Measurements from ENCODE around the gene SLC4A1AP.
"Not testable (repeated sequence)": the region's sequence is repeated elsewhere in the genome, so short reads cannot be mapped to it uniquely, and the experiment has no call there.

Gene SLC4A1AP, protein sequence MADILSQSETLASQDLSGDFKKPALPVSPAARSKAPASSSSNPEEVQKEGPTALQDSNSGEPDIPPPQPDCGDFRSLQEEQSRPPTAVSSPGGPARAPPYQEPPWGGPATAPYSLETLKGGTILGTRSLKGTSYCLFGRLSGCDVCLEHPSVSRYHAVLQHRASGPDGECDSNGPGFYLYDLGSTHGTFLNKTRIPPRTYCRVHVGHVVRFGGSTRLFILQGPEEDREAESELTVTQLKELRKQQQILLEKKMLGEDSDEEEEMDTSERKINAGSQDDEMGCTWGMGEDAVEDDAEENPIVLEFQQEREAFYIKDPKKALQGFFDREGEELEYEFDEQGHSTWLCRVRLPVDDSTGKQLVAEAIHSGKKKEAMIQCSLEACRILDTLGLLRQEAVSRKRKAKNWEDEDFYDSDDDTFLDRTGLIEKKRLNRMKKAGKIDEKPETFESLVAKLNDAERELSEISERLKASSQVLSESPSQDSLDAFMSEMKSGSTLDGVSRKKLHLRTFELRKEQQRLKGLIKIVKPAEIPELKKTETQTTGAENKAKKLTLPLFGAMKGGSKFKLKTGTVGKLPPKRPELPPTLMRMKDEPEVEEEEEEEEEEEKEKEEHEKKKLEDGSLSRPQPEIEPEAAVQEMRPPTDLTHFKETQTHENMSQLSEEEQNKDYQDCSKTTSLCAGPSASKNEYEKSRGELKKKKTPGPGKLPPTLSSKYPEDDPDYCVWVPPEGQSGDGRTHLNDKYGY

DNA sequence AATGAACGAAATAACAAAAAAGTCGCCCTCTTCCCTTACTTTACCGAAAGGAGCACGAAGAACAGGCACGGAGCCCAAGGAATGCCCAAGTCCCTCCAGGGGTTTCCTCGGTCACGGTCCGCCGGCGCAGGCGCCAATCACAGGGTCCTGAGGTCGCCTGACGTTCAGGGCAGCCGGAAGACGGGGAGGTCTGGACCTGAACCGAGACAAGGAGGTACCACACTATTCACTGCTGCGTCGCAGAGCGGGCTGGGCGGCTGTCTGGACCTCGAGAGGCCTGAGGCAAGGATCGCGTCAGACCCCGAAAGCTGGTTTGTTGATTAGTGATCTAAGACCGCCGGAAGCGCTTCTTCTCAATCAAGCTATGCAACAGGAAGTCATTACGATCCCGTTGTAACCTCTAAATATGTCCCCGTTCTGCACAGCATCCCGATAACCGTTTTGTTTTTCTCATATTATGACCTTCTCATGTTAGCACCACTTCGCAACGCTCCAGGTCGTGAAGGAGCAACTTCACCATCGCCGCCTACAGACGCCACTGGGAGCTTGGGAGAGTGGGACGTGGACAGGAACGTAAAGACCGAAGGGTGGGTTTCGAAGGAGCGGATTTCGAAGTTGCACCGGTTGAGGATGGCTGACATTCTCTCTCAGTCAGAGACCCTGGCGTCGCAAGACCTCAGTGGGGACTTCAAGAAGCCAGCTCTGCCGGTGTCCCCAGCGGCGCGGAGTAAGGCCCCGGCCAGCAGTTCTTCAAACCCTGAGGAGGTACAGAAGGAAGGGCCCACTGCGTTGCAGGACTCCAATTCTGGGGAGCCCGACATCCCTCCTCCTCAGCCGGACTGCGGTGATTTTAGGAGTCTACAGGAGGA is at the start of gene SLC4A1AP, which contains the start of gene SUPT7L:
Gene SLC4A1AP, plus strand, starts transcription at position 605 of the 869 bp plus-strand sequence. Its CDS starts 26 bp downstream, at position 631.
Gene SUPT7L, minus strand, starts transcription at position 330 of the 869 bp plus-strand sequence. CDS start 1,422 bp downstream, outside the sequence.
- TF ChIP-seq, protein P1, sequence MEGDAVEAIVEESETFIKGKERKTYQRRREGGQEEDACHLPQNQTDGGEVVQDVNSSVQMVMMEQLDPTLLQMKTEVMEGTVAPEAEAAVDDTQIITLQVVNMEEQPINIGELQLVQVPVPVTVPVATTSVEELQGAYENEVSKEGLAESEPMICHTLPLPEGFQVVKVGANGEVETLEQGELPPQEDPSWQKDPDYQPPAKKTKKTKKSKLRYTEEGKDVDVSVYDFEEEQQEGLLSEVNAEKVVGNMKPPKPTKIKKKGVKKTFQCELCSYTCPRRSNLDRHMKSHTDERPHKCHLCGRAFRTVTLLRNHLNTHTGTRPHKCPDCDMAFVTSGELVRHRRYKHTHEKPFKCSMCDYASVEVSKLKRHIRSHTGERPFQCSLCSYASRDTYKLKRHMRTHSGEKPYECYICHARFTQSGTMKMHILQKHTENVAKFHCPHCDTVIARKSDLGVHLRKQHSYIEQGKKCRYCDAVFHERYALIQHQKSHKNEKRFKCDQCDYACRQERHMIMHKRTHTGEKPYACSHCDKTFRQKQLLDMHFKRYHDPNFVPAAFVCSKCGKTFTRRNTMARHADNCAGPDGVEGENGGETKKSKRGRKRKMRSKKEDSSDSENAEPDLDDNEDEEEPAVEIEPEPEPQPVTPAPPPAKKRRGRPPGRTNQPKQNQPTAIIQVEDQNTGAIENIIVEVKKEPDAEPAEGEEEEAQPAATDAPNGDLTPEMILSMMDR (IDR thresholded peaks at IDR 0.05; ENCODE audit: borderline replicate concordance, insufficient read depth, low read depth, low read length), result no peak
- H3K4me3 ChIP-seq (ENCODE audit: low read depth, low read length), result peak within 1 kb of the TSS; percentile 56

DNA sequence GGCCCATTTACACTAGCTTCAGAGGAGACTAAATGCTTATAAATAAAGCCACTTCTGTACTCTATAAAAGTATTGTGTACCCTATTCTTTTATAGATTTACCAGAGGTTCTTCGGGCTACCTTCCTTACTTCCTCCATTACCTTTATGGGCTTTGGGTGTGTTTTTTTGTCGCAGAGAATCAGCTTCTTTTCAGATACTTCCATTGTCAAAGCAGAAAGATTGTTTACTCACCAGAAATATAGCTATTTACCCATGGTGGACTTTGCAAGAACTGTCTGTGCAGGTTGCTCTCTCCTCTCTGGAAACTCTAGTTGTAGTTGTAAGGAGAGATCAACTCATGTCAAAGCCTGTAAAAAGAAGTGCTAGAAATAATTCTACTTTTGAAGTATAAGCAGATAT is 49.7 kb upstream of the SLC4A1AP start:
- no peak overlapping the region for H3K4me3 ChIP-seq (ENCODE audit: low read depth, low read length)
- TF ChIP-seq, protein P1 (IDR thresholded peaks at IDR 0.05; ENCODE audit: borderline replicate concordance, insufficient read depth, low read depth, low read length), result no peak

DNA sequence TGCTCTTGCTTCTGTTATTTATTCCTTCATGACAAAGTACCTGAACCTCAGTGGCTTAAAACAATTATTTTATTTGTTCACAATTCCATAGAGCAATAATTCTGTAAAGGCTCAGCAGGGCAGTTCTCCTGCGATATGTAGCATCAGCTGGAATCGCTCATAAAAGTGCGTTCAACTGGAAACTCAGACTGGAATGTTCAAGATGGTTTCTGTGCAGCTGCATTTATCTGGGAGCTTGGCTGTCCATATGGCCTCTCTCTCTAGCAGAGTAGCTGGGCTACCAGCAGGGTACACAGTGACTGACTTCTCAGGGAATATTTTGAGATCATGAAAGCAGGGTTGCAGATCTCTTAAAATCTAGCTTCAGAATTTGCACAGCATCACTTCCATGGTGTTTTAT is 48.4 kb upstream of the SLC4A1AP start:
- TF ChIP-seq, protein P1 (IDR thresholded peaks at IDR 0.05; ENCODE audit: borderline replicate concordance, insufficient read depth, low read depth, low read length), result no peak
- H3K4me3 ChIP-seq (ENCODE audit: low read depth, low read length), result no peak overlapping the region

DNA sequence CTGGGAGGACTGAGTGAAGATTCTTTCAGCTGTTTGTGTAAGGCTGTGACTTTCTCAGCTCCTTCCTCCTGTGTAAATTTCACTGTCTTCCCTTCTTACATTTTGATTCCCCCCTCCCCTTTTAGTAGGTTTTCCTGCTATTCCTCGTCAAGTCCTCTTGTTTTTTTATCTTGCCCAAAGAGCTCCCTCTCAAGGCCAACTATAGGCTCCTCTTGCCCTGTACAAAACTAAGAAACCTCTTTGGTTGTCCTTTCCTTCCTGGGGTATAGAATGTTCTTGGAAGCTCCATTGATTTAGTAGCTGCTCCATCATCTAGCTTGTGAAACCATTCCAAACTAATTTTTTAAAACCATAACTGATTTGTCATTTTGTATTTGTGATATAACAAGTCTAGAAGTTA is 42.2 kb upstream of the SLC4A1AP start:
- H3K4me3 ChIP-seq (ENCODE audit: low read depth, low read length), result no peak overlapping the region
- TF ChIP-seq, protein P1 (IDR thresholded peaks at IDR 0.05; ENCODE audit: borderline replicate concordance, insufficient read depth, low read depth, low read length), result no peak

DNA sequence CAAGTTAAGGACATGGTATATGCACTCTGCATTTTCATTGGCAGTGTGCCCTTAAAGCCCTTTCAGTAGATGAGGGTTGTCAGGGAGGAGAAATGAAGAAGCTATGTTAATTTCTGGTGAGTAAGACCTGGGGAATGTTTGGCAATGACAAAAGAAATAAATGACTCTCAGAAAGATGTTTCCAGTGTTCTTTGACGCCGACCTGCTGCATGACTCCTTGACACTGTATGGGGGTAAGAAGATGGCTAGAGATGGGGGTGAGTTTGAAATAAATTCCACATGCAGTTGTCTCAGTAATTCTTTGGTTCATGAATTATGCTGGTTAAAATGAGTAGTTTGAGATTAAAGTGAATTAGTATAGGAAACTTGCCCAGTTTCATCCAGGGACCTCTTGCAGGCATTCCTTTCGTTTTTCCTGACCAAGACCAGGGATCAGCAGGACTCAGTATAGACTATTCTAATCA is 40.7 kb upstream of the SLC4A1AP start:
- no peak overlapping the region for H3K4me3 ChIP-seq (ENCODE audit: low read depth, low read length)
- TF ChIP-seq, protein P1 (IDR thresholded peaks at IDR 0.05; ENCODE audit: borderline replicate concordance, insufficient read depth, low read depth, low read length), result no peak

DNA sequence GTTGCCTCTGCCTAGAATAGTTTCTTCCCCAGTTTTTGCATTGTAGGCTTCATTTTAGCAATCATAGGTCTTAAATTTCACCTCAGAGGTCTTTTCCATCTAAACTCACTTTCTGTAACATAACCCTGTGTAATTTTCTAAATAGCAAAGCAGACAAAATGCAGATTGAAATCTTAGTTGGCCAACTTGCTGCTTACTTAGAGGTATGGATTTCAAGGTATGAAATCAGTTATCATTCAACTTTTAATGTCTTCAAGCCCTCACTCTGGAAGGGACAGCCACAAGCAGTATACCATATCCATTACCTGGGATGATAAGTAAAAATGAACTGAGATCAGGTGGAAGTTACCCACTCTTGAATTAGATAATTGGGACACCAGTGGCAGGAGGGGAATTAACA is 38.7 kb upstream of the SLC4A1AP start:
- TF ChIP-seq, protein P1 (IDR thresholded peaks at IDR 0.05; ENCODE audit: borderline replicate concordance, insufficient read depth, low read depth, low read length), result no peak
- H3K4me3 ChIP-seq (ENCODE audit: low read depth, low read length), result no peak overlapping the region

DNA sequence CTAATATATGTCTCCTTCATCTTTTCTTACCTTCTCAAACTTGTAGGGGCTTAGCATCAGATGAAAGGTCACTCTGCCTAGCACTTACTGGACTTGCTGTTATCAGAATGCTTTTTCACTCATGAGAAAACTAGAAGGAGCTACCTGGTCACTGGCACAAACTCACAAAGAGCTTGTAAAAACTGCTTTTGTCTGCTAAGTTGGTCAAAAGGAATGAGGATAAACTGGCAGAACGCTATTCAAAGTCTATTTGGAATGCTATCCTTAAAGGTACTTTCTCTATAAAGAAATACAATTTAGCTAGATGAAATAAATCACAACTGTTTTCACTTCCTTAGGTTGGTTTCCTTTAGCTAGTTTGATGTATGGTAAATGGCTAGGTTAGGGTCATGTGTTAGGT is 37.4 kb upstream of the SLC4A1AP start:
- not testable (repeated sequence) for H3K4me3 ChIP-seq (ENCODE audit: low read depth, low read length)

DNA sequence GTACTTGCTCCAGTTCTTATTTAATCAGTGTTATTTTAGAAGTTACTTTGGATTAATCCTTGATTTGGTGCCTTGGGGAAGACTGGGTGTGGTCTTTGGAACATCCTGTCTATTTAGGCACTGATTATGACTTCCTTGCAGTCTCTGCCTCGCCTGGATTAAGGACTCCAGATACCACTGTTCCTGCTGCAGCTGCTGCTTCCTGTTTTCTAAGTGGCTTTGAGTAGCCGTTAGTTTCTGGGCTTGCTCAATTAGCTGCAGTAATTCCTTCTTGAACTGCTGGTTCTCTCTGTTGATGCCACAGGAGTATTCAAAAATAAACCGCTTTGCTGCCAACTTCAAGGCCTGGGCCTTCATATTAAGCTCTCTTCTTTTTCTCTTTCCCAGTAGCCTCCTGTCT is 36.8 kb upstream of the SLC4A1AP start:
- H3K4me3 ChIP-seq (ENCODE audit: low read depth, low read length), result not testable (repeated sequence)

All from GM12875 (cell line).